ENCODE measurements around the gene MLH1. TPM values are rescaled to one million over a fixed set of nuclear protein-coding genes. Genes with fewer than 3 reads are reported as not detected.
"Not testable (repeated sequence)": the region's sequence is repeated elsewhere in the genome, so short reads cannot be mapped to it uniquely, and the experiment has no call there.

The MLH1 gene
- total RNA-seq, 1 experiment from 2014 or later = 28.5 TPM

GRCh38 chr3:37041546-37042195 is 48.4 kb downstream of the MLH1 start:
- ChIA-PET POLR2A (no interaction called here), CTCF (no interaction called here)
- Histone ChIP-seq H3K9me3 (ENCODE audit: control insufficient read depth, insufficient read depth, low read depth, low read length) (no peaks in the 10 kb centered on the region), H3K27me3 (ENCODE audit: control insufficient read depth, insufficient read depth, low read length) (no peaks in the 10 kb centered on the region), H3K27ac (ENCODE audit: low read length) (no peak overlapping the region), H3K36me3 (ENCODE audit: control insufficient read depth, insufficient read depth, low read length) (peaks cover 5% of the 10 kb centered on the region), H3K4me1 (ENCODE audit: control insufficient read depth, insufficient read depth, low read length) (no peaks in the 10 kb centered on the region), H3K4me3 (ENCODE audit: low read depth in 2 of 2, low read length in 2 of 2) (no peak overlapping the region)
- BruUV-seq (replicated peaks) = no TSS peak
- in situ Hi-C loops (cut with HindIII; ENCODE audit: low pct_unique_long_range_greater_than_20kb, low sequenced_read_pairs) (no loop called here), intact Hi-C loops (cut with micrococcal nuclease; ENCODE audit: unreplicated experiment) (no loop called here)
- no peak for TF ChIP-seq POLR2AphosphoS5 (IDR thresholded peaks at IDR 0.05; ENCODE audit: low read depth, low read length)
- no peak for TF ChIP-seq CTCF (IDR thresholded peaks at IDR 0.05)
- TF ChIP-seq TCF7L2 (IDR thresholded peaks at IDR 0.05; ENCODE audit: low read depth, low read length) = no peak
- TF ChIP-seq REST (IDR thresholded peaks at IDR 0.05; ENCODE audit: insufficient read depth in 1 of 2, low read depth in 2 of 2, low read length in 1 of 2) = no peak
- no peak for TF ChIP-seq SIN3A (IDR thresholded peaks at IDR 0.05; ENCODE audit: borderline replicate concordance, insufficient read depth, low read depth, low read length)
- DNase-seq (ENCODE audit: low read depth, low spot score) = no peak
- no peak for ATAC-seq

GRCh38 chr3:37042712-37043111 is 49.4 kb downstream of the MLH1 start:
- CTCF ChIA-PET; DNase-seq (ENCODE audit: low read depth, low spot score); BruUV-seq (replicated peaks); in situ Hi-C loops (cut with HindIII; ENCODE audit: low pct_unique_long_range_greater_than_20kb, low sequenced_read_pairs); H3K9me3 ChIP-seq (ENCODE audit: control insufficient read depth, insufficient read depth, low read depth, low read length); H3K4me1 ChIP-seq (ENCODE audit: control insufficient read depth, insufficient read depth, low read length); H3K27ac ChIP-seq (ENCODE audit: low read length); H3K36me3 ChIP-seq (ENCODE audit: control insufficient read depth, insufficient read depth, low read length); ATAC-seq; POLR2A ChIA-PET; intact Hi-C loops (cut with micrococcal nuclease; ENCODE audit: unreplicated experiment); H3K27me3 ChIP-seq (ENCODE audit: control insufficient read depth, insufficient read depth, low read length); H3K4me3 ChIP-seq (ENCODE audit: low read depth in 2 of 2, low read length in 2 of 2): not testable (repeated sequence)

- TF ChIP-seq CTCF (IDR thresholded peaks at IDR 0.05) = no peak
- TF ChIP-seq POLR2AphosphoS5 (IDR thresholded peaks at IDR 0.05; ENCODE audit: low read depth, low read length) = no peak
- no TSS peak for BruUV-seq (replicated peaks)
- H3K4me1 ChIP-seq (ENCODE audit: control insufficient read depth, insufficient read depth, low read length) = no peaks in the 10 kb centered on the region
- H3K27ac ChIP-seq (ENCODE audit: low read length) = no peak overlapping the region
- H3K36me3 ChIP-seq (ENCODE audit: control insufficient read depth, insufficient read depth, low read length) = peaks cover 24% of the 10 kb centered on the region
- no peak for DNase-seq (ENCODE audit: low read depth, low spot score)
- no peaks in the 10 kb centered on the region for H3K27me3 ChIP-seq (ENCODE audit: control insufficient read depth, insufficient read depth, low read length)
- no peaks in the 10 kb centered on the region for H3K9me3 ChIP-seq (ENCODE audit: control insufficient read depth, insufficient read depth, low read depth, low read length)
- in situ Hi-C loops (cut with HindIII; ENCODE audit: low pct_unique_long_range_greater_than_20kb, low sequenced_read_pairs) (no loop called here), intact Hi-C loops (cut with micrococcal nuclease; ENCODE audit: unreplicated experiment) (no loop called here)
- ChIA-PET POLR2A (no interaction called here), CTCF (no interaction called here)
- ATAC-seq = no peak
- no peak overlapping the region for H3K4me3 ChIP-seq (ENCODE audit: low read depth in 2 of 2, low read length in 2 of 2)
Measured at GRCh38 chr3:37050282-37050681, 57.0 kb downstream of the MLH1 start.
